HepG2 (cell line): ENCODE measurements around the gene RARA.

Experiments used
- ATF3 ChIP-seq: sonication (generic); formaldehyde crosslinking; IDR thresholded peaks from 2 replicates; pipeline ENCODE4 v1.4.0; 2020; ENCODE audit warnings: missing genetic modification reagents
- EZH2 ChIP-seq: conservative IDR thresholded peaks from 2 replicates; pipeline ENCODE4 v1.6.1; 2012; ENCODE audit warnings: mild to moderate bottlenecking, low read depth, low read length, moderate library complexity
- HNRNPK ChIP-seq: fragments of 200-400 bp; formaldehyde crosslinking; IDR thresholded peaks from 2 replicates; pipeline ENCODE4 v1.6.1; 2018; ENCODE audit warnings: low read length, low read depth, moderate library complexity, mild to moderate bottlenecking; ENCODE audit not compliant: poor library complexity, severe bottlenecking
- KLF9 ChIP-seq: IDR thresholded peaks from 2 replicates; pipeline ENCODE4 v1.6.1; 2016; ENCODE audit warnings: low read depth
- ZNF274 ChIP-seq: sonication (generic); formaldehyde crosslinking; IDR thresholded peaks from 2 replicates; pipeline ENCODE4 v1.5.1; 2020; ENCODE audit warnings: mild to moderate bottlenecking, missing genetic modification reagents
- ZNF572 ChIP-seq: sonication (generic); formaldehyde crosslinking; IDR thresholded peaks from 2 replicates; pipeline ENCODE4 v1.5.1; 2020; ENCODE audit warnings: mild to moderate bottlenecking, missing genetic modification reagents

GRCh38 chr17:40322358-40323315, 13.7 kb downstream of the RARA start:
- TF ChIP-seq ZNF572 (CRISPR knock-in tag) (no peak), EZH2 (no peak), ATF3 (CRISPR knock-in tag) (no peak), KLF9 (no peak), ZNF274 (CRISPR knock-in tag) (no peak), HNRNPK (no peak)
